ENCODE results near the gene MAGED2. TPM values are rescaled to one million over a fixed set of nuclear protein-coding genes. Genes with fewer than 3 reads are reported as not detected.
"Not testable (repeated sequence)": the region's sequence is repeated elsewhere in the genome, so short reads cannot be mapped to it uniquely, and the experiment has no call there.

Gene MAGED2
- total RNA-seq (10 to 100 TPM; 25.9 to 77.1 (median 50.8) TPM), polyA plus RNA-seq (100 to 1,000 TPM in 1 of 2 donors, 10 to 100 TPM in 1; 44.0 to 136 TPM)

DNA sequence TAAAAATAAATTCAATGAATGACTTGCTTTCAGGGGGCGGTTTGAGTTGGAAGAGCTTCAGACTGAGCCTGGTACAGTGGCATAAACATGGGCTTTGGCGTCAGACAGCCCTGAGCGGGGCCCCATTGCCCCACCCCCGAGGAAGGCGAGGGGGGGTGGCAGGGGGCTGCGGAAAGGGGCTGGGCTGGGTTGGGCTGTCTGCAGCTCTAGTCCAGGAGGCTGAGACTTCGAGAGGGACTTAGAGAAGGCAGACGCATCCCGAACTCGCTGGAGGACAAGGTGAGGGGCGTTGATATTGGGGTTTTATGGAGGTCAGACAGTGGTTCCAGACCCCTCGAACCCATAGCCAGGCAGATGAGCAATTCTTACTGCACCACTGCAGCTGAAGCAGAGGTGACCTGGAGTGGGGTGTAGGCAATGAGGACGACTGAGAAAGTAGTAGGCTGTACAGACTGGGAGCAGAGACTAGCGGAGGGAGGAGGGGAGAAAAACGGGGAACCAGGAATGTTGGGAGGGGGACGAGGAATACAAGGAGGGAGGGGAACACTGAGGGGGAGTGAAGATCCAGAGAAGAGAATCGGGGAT is at the start of gene MAGED2:
Gene MAGED2 (plus strand): TSS at position 222 of the 585 bp plus-strand sequence. CDS start 1,587 bp downstream, outside the sequence.
- Histone ChIP-seq H3K4me3 (peak within 1 kb of the TSS; percentile 37 to 63 (median 50)), H3K27ac (peak within 1 kb of the TSS; percentile 35 to 85 (median 78)), H3K27me3 (peaks cover 0 to 3% (median 0%) of the 10 kb centered on the region in 4 donors), H3K9me3 (no peaks in the 10 kb centered on the region), H3K36me3 (peaks cover 0 to 9% (median 0%) of the 10 kb centered on the region in 3 donors), H3K4me1 (no peaks in the 10 kb centered on the region)
- TF ChIP-seq CTCF (IDR thresholded peaks at IDR 0.05), result no peak
- peak in 3 of 6 donors; percentile 5 to 36 (median 29) for DNase-seq
- 2 to 19% methylated on average over 17 of the region's 17 CpGs for WGBS, 2 donors
- FAIRE-seq, result no peak
- peak; percentile 23 to 47 (median 40) for ATAC-seq
- intact Hi-C loops (cut with DNase I), result no loop called here

- intact Hi-C loops (cut with DNase I), result no loop called here
- 65 to 77% methylated on average over 21 of the region's 21 CpGs for WGBS, 2 donors
- no peaks in the 10 kb centered on the region for H3K36me3 ChIP-seq
- H3K27ac ChIP-seq, result no peak overlapping the region
- H3K9me3 ChIP-seq, result no peaks in the 10 kb centered on the region
- no peak overlapping the region for H3K4me3 ChIP-seq
- peaks cover 0 to 1% (median 0%) of the 10 kb centered on the region in 4 donors for H3K27me3 ChIP-seq
- no peak for TF ChIP-seq CTCF (IDR thresholded peaks at IDR 0.05)
- peak in 1 of 6 donors; percentile 42 for DNase-seq
- no peaks in the 10 kb centered on the region for H3K4me1 ChIP-seq
- no peak for ATAC-seq
- no peak for FAIRE-seq
Measured at GRCh38 chrX:54758114-54759055, 49.2 kb upstream of the MAGED2 start.

DNA sequence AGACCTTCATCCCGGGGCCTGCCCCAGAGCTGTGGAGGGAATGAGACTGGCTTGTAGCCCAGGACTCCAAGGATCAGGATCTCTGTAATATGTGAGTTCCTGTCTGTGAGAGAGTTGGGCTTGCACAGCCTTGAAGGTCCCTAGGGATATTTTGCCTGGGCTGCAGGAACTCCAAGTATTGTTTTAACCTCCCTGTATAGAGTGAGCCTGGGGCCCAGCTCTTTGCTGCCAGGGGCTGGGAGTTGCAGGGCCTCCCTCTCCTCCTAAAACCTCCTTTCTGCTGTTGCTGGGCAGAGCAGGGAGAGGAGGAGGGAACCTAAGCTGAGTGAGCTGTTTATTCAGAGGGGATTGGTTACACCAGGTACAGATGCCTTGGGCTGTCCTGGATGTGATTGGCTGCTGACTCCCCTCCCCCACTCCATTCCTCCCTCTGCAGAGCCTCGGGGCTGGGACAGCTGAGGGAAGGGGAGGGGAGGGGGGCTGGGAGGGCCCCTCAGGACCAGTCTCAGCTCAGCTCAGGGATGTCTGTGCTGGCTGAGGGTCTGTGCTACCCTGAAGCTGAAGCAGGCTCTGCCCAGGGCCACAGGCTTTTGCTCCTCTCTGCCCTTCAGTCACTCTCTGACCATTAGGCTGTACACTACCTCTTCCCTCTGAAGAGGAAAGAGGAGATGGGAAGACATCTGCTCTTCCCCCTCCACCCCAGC is 33.0 kb upstream of the MAGED2 start:
- DNase-seq; H3K9me3 ChIP-seq; intact Hi-C loops (cut with DNase I); FAIRE-seq; H3K4me3 ChIP-seq; H3K27ac ChIP-seq; H3K36me3 ChIP-seq; H3K27me3 ChIP-seq; H3K4me1 ChIP-seq: not testable (repeated sequence)
- peak in 2 of 4 donors; percentile 49 to 51 for ATAC-seq
- 14 to 32% methylated on average over 1 of the region's 2 CpGs for WGBS, 2 donors

DNA sequence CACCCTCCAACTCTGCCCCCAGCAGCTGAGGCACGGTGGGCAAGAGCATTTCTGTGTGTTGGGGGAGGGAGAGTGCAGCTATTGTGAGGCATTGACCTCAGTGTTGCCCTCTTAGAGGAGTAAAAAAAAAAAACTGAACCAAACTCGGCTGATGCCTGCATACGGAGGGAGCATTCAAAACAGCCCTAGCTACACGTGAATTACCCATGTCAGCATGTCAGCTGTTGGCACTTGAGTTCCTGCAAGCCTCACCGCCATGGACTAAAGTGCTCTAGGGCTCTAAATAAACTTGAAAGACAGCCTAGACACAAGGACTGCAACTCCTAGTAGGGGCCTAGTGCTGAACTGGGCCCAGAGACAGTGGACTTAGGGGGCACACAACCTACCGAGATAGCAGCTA is 31.5 kb upstream of the MAGED2 start:
- FAIRE-seq (no peak), DNase-seq (no peak), ATAC-seq (no peak)
- WGBS, 2 donors, result 74 to 82% methylated on average over 6 of the region's 6 CpGs
- no peaks in the 10 kb centered on the region for H3K9me3 ChIP-seq
- intact Hi-C loops (cut with DNase I), result no loop called here
- TF ChIP-seq CTCF (IDR thresholded peaks at IDR 0.05), result no peak
- no peaks in the 10 kb centered on the region for H3K4me1 ChIP-seq
- H3K4me3 ChIP-seq, result no peak overlapping the region
- no peaks in the 10 kb centered on the region for H3K36me3 ChIP-seq
- H3K27ac ChIP-seq, result no peak overlapping the region
- H3K27me3 ChIP-seq, result peaks cover 0 to 5% (median 0%) of the 10 kb centered on the region in 4 donors
